ENCODE measurements around the gene THEM5. TPM values are rescaled to one million over a fixed set of nuclear protein-coding genes. Genes with fewer than 3 reads are reported as not detected.

THEM5 gene
- total RNA-seq, 2 donors from 2014 or later: not detected

- H3K9me3 Mint-ChIP-seq: no peaks in the 10 kb centered on the region
- no peaks in the 10 kb centered on the region for H3K36me3 ChIP-seq (ENCODE audit: control insufficient read depth, insufficient read depth, low read length)
- H3K4me3 Mint-ChIP-seq: no peak overlapping the region
- H3K9me3 ChIP-seq (ENCODE audit: control insufficient read depth, low read length): no peaks in the 10 kb centered on the region
- H3K4me1 Mint-ChIP-seq: no peaks in the 10 kb centered on the region
- no peak overlapping the region for H3K9ac ChIP-seq (ENCODE audit: extremely low read depth, low read length, poor library complexity, severe bottlenecking)
- H3K36me3 Mint-ChIP-seq (ENCODE audit: low read depth): no peaks in the 10 kb centered on the region
- H3K27ac ChIP-seq (ENCODE audit: low read depth, low read length): no peak overlapping the region
- 96 to 100% methylated on average over 6 to 7 of the region's 7 CpGs for WGBS, 2 experiments (ENCODE audit: insufficient coverage in 1 of 2, insufficient read length in 1 of 2)
- TF ChIP-seq CTCF (conservative IDR thresholded peaks at IDR 0.05): no peak
- H3K4me3 ChIP-seq (ENCODE audit: low read length): no peak overlapping the region
- no peak overlapping the region for H3K27ac Mint-ChIP-seq
- no peaks in the 10 kb centered on the region for H3K27me3 ChIP-seq (ENCODE audit: control insufficient read depth, insufficient read depth, low read length, poor library complexity, severe bottlenecking)
- peak; percentile 32 for DNase-seq
- no peaks in the 10 kb centered on the region for H3K4me1 ChIP-seq (ENCODE audit: control insufficient read depth, insufficient read depth, low read length)
- peaks cover 57% of the 10 kb centered on the region for H3K27me3 Mint-ChIP-seq (ENCODE audit: insufficient read depth)
Measured at GRCh38 chr1:151854658-151855057, 1.1 kb upstream of the THEM5 start.

GRCh38 chr1:151852733-151853132 is 779 bp downstream of the THEM5 start:
- no peaks in the 10 kb centered on the region for H3K4me1 ChIP-seq (ENCODE audit: control insufficient read depth, insufficient read depth, low read length)
- H3K27me3 Mint-ChIP-seq (ENCODE audit: insufficient read depth): peaks cover 39% of the 10 kb centered on the region
- peak; percentile 29 for DNase-seq
- no peaks in the 10 kb centered on the region for H3K4me1 Mint-ChIP-seq
- H3K36me3 ChIP-seq (ENCODE audit: control insufficient read depth, insufficient read depth, low read length): no peaks in the 10 kb centered on the region
- no peak overlapping the region for H3K27ac ChIP-seq (ENCODE audit: low read depth, low read length)
- no peaks in the 10 kb centered on the region for H3K9me3 Mint-ChIP-seq
- H3K4me3 Mint-ChIP-seq: no peak overlapping the region
- no peaks in the 10 kb centered on the region for H3K36me3 Mint-ChIP-seq (ENCODE audit: low read depth)
- no peaks in the 10 kb centered on the region for H3K27me3 ChIP-seq (ENCODE audit: control insufficient read depth, insufficient read depth, low read length, poor library complexity, severe bottlenecking)
- H3K27ac Mint-ChIP-seq: no peak overlapping the region
- no peak for TF ChIP-seq CTCF (conservative IDR thresholded peaks at IDR 0.05)
- no peak overlapping the region for H3K9ac ChIP-seq (ENCODE audit: extremely low read depth, low read length, poor library complexity, severe bottlenecking)
- H3K9me3 ChIP-seq (ENCODE audit: control insufficient read depth, low read length): no peaks in the 10 kb centered on the region
- H3K4me3 ChIP-seq (ENCODE audit: low read length): no peak overlapping the region
- WGBS, 2 experiments (ENCODE audit: insufficient coverage in 1 of 2, insufficient read length in 1 of 2): 94 to 96% methylated on average over 4 of the region's 4 CpGs

- Mint-ChIP-seq H3K4me1 (no peaks in the 10 kb centered on the region), H3K4me3 (no peak overlapping the region), H3K36me3 (ENCODE audit: low read depth) (no peaks in the 10 kb centered on the region), H3K27ac (no peak overlapping the region), H3K27me3 (ENCODE audit: insufficient read depth) (peaks cover 32% of the 10 kb centered on the region), H3K9me3 (no peaks in the 10 kb centered on the region)
- DNase-seq: peak; percentile 42
- no peaks in the 10 kb centered on the region for H3K4me1 ChIP-seq (ENCODE audit: control insufficient read depth, insufficient read depth, low read length)
- TF ChIP-seq CTCF (conservative IDR thresholded peaks at IDR 0.05): no peak
- 92% methylated on average over 5 to 8 of the region's 8 CpGs for WGBS, 2 experiments (ENCODE audit: insufficient coverage in 1 of 2, insufficient read length in 1 of 2)
- no peak overlapping the region for H3K9ac ChIP-seq (ENCODE audit: extremely low read depth, low read length, poor library complexity, severe bottlenecking)
- no peaks in the 10 kb centered on the region for H3K36me3 ChIP-seq (ENCODE audit: control insufficient read depth, insufficient read depth, low read length)
- H3K27ac ChIP-seq (ENCODE audit: low read depth, low read length): no peak overlapping the region
- no peaks in the 10 kb centered on the region for H3K27me3 ChIP-seq (ENCODE audit: control insufficient read depth, insufficient read depth, low read length, poor library complexity, severe bottlenecking)
- no peak overlapping the region for H3K4me3 ChIP-seq (ENCODE audit: low read length)
- H3K9me3 ChIP-seq (ENCODE audit: control insufficient read depth, low read length): no peaks in the 10 kb centered on the region
Measured at GRCh38 chr1:151851886-151852285, 1.6 kb downstream of the THEM5 start.

Data from endodermal cell (in vitro differentiated cells).